ENCODE measurements around the gene BMP7.
"Not testable (repeated sequence)": the region's sequence is repeated elsewhere in the genome, so short reads cannot be mapped to it uniquely, and the experiment has no call there.

BMP7 gene

GRCh38 chr20:57267158-57267821 is 849 bp upstream of the BMP7 start:
- no peak for DNase-seq (ENCODE audit: low read depth, low spot score)

DNA sequence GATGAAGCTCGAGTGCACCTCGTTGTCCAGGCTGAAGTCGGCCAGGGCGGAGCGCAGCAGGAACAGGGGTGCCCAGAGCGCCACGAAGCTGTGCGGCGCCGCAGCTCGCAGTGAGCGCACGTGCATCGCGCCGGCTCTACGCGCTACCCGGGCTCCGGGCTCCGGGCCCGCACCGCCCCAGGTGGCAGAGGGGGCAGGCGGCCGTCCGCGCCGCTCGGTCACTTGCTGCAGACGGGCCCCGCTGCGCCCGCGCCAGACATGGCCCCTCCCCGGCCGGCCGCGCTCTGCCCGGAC is 497 bp downstream of the BMP7 start:
- no peak for DNase-seq (ENCODE audit: low read depth, low spot score)

DNA sequence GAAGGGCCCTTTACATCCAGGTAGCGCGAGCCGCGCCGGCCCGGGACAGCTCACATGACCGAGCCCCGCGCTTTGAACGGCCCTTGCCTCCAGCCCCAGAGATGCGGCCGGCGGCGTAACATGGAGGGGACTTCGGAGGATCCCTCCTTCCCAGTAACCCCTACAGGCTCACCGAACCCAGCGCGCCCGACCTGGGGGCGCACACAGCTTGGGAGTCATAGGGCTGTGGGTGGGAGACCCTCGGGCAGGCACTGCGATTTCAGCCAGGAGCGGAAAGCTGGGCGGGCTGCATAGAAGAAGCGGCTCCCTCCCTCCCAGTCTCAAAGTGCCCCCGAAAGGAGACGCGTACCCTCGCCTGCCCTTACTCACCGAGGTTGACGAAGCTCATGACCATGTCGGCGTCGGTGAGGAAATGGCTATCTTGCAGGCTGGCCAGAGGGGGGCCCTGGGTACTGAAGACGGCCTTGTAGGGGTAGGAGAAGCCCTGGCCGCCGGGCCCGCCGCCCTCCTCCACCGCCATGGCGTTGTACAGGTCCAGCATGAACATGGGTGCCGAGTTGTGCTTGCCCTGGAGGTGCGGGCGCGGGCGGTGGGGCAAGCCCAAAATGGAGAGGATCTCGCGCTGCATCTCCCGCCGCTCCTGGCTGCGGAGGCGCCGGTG is 975 bp downstream of the BMP7 start:
- no peak for DNase-seq (ENCODE audit: low read depth, low spot score)

- not testable (repeated sequence) for DNase-seq (ENCODE audit: low read depth, low spot score)
Measured at GRCh38 chr20:57264908-57265335, 1.5 kb downstream of the BMP7 start.

GRCh38 chr20:57263801-57264792 is 2.3 kb downstream of the BMP7 start:
- DNase-seq (ENCODE audit: low read depth, low spot score), result no peak

DNA sequence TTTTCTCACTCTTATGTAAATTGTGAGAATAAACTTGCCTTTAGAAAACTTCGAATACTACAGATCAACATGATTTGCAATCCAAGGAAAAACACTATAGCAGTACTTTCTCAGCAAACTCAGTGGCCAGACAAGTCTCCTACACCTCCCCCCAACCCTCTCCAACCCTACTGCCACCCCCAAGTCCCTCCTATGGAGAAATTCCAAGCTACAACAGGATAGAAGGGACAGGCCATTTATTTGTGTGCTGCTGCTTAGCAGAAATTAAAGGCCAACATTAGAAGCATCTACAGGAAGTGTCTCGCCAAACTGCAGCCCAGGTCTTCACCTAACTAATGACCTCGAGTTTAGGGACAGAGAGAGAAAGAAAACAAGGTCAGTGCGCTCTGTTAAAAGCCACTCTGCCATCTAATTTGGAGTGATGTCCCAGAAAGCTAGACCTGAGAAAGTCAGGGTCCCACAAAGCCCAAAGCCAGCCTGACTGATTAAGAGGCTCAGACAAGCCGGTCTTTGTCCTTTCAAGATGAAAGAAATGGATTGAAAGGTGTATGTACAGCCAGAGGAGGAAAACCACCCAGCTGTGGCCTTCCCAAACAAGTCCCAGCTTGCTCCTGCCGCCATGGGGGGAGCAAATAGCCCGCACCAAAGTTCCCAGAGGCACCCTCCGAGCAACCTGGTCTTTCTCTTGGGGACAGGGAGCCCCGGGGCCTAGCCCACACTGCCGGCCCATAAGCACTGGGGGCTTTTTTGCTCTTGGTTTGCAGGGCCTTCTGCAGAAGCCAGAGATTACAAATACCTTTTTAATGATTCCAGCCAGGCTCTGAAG is 3.4 kb downstream of the BMP7 start:
- no peak for DNase-seq (ENCODE audit: low read depth, low spot score)

DNA sequence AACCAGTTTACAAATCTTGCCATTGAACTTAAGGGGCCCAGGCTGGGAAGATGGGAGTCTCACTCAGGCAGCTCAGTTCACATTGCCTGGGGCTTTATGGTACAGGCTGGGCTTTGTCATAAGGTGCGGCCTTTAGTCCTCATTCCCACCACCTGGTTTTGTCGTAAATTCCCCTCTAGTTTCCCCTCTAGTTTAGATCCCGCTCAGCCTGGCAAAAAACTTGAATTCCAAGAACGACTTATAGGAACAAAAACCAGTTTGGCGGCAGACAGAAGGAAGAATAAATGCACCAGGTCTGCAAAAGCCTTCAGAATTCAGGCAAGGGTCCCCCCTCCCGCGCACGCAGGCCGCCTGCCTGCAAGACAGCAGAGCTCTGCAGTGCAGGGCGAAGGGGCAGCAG is 4.1 kb downstream of the BMP7 start:
- no peak for DNase-seq (ENCODE audit: low read depth, low spot score)

GRCh38 chr20:57261457-57262251 is 4.8 kb downstream of the BMP7 start:
- no peak for DNase-seq (ENCODE audit: low read depth, low spot score)

GRCh38 chr20:57260934-57261333 is 5.5 kb downstream of the BMP7 start:
- no peak for DNase-seq (ENCODE audit: low read depth, low spot score)

GRCh38 chr20:57259938-57260921 is 6.2 kb downstream of the BMP7 start:
- DNase-seq (ENCODE audit: low read depth, low spot score), result no peak

GRCh38 chr20:57259121-57259937 is 7.1 kb downstream of the BMP7 start:
- DNase-seq (ENCODE audit: low read depth, low spot score), result no peak

GRCh38 chr20:57257701-57258453 is 8.6 kb downstream of the BMP7 start:
- no peak for DNase-seq (ENCODE audit: low read depth, low spot score)

GRCh38 chr20:57256908-57257307 is 9.5 kb downstream of the BMP7 start:
- no peak for DNase-seq (ENCODE audit: low read depth, low spot score)

GRCh38 chr20:57256205-57256604 is 10.2 kb downstream of the BMP7 start:
- no peak for DNase-seq (ENCODE audit: low read depth, low spot score)

- no peak for DNase-seq (ENCODE audit: low read depth, low spot score)
Measured at GRCh38 chr20:57255183-57255582, 11.3 kb downstream of the BMP7 start.

DNA sequence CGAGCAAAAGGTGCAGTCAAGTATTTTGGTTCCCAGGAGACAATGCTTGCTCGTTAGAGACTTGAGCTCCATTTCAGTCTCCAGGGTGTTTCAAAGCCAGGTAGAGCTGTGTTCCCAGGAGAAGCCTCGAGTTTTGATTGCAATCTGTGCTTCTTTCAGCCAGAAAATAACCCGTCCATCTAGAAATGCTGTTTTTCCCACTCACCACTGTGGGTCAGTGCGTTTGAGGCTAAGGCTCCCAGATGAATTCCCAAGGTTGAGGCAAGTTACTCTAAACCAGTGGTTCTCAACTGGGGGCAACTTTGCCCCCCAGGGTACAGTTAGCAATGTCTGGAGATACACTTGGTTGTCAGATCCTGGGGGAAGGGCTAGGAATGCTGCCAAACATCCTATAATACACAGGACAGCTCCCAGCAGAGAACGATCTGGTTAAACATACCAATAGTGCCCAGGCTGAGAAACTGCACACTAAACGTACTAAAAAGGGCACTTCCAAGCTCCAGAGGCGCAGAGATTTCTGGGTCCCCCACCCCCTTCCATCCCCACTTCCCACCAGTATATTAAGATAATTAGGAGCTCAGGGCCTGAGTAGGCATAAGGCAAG is 13.8 kb downstream of the BMP7 start:
- DNase-seq (ENCODE audit: low read depth, low spot score), result no peak

GRCh38 chr20:57251949-57252348 is 14.5 kb downstream of the BMP7 start:
- DNase-seq (ENCODE audit: low read depth, low spot score), result no peak

- no peak for DNase-seq (ENCODE audit: low read depth, low spot score)
Measured at GRCh38 chr20:57251344-57251743, 15.1 kb downstream of the BMP7 start.

Data from brain pericyte (primary cell).